ENCODE data around the gene UAP1L1.

GRCh38 chr9:137082925-137083290 is 5.6 kb downstream of the UAP1L1 start:
- TF ChIP-seq CTCF (IDR thresholded peaks at IDR 0.05) (no peak), POLR2A (IDR thresholded peaks at IDR 0.05) (no peak)
